Ecto neural progenitor cell (in vitro differentiated cells): ENCODE measurements around the gene ATG4B.
A peak's percentile ranks its signal among the peaks of the same experiment; 100 is the strongest.

ENCODE experiments used
- DNase-seq: peaks from one replicate; pipeline ENCODE4 v3.0.0-alpha.2; 2018; ENCODE audit warnings: low spot score

Gene ATG4B

DNA sequence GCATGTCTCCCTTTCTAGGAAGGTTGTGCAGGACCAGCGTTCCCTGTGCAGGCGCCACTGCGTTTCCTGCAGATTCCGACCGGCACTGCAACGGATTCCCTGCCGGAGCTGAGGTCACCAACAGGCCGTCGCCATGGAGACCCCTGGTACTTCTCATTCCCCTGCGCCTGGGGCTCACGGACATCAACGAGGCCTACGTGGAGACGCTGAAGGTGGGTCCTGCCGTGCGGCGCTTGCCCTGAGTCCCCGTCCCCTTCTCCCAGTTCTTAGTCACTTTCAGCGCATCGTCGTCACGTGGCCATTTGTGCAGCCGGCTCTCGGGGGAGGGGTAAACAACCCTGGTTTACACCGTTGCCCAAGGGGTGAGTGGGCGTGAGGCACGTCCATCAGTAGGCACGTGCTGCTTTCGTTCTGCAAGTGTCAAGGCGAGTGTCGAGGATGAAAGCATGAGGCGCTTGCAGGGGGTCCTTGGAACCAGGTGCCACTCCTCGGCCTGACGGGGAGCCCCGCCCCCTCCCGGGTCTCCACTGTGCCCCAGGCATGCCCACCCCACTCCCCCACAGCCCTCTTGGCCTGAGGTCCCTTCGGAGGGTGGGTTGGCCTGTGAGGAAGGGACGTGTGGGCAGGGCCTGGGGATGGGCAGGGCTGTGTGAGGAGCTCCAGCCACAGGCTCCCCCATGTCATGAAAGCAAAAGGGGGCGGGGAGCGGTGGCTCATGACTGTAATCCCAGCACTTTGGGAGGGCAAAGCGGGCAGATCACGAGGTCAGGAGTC lies 29.3 kb downstream of the ATG4B start:
- peak; percentile 74 for DNase-seq

DNA sequence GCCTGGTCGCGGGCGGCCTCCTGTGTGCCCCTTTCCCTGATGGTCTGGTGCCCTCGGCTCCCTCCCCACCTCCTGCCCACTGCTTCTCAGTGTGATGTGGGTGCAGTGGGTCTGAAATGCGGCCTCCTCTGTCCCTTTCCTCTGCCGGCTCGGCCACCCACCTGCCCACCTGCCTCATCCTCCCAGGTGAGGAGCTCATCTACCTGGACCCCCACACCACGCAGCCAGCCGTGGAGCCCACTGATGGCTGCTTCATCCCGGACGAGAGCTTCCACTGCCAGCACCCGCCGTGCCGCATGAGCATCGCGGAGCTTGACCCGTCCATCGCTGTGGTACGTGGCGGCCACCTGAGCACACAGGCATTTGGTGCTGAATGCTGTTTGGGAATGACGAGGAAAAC lies 30.9 kb downstream of the ATG4B start:
- DNase-seq, result no peak

GRCh38 chr2:241668839-241669238 lies 31.3 kb downstream of the ATG4B start:
- no peak for DNase-seq

DNA sequence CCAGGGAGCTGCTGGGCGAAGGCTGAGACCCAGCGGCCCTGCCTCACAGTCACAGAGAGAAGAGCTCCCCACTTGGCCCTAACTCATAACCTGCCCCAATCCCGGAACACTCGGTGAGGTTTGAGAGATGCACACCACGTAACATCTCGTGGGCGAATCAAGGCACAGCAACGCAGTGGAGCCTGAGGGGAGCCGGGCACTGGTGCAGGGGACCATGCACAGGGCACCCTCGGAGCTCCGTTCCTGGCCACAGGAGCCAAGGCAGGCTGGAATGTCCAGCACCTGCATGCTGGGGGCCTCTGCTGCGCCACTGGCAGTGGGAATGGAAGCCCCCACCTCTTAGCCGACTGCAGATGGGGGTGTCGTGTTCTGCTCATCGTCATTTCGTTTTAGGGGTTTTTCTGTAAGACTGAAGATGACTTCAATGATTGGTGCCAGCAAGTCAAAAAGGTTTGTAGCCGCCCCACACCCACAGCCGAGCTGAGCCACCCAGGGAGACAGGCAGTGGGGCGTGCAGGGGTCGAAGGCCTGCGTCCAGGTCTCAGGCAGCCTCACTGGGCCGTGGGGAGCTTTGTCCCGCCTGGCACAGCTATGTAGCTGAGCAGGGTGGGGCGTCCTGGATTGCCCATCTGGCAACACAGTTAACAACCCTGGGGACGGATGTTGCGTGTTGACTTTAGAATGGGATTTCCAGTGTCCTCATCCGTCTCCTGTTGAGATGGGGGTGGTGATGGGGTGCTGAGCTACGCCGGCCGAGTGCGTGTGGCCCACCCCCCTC lies 33.0 kb downstream of the ATG4B start:
- no peak for DNase-seq

GRCh38 chr2:241671457-241672240 lies 34.2 kb downstream of the ATG4B start:
- DNase-seq, result no peak

- DNase-seq, result no peak
These were observed 35.0 kb downstream of the ATG4B start for GRCh38 chr2:241672243-241673188.

GRCh38 chr2:241673189-241673663 lies 35.7 kb downstream of the ATG4B start:
- DNase-seq, result no peak

DNA sequence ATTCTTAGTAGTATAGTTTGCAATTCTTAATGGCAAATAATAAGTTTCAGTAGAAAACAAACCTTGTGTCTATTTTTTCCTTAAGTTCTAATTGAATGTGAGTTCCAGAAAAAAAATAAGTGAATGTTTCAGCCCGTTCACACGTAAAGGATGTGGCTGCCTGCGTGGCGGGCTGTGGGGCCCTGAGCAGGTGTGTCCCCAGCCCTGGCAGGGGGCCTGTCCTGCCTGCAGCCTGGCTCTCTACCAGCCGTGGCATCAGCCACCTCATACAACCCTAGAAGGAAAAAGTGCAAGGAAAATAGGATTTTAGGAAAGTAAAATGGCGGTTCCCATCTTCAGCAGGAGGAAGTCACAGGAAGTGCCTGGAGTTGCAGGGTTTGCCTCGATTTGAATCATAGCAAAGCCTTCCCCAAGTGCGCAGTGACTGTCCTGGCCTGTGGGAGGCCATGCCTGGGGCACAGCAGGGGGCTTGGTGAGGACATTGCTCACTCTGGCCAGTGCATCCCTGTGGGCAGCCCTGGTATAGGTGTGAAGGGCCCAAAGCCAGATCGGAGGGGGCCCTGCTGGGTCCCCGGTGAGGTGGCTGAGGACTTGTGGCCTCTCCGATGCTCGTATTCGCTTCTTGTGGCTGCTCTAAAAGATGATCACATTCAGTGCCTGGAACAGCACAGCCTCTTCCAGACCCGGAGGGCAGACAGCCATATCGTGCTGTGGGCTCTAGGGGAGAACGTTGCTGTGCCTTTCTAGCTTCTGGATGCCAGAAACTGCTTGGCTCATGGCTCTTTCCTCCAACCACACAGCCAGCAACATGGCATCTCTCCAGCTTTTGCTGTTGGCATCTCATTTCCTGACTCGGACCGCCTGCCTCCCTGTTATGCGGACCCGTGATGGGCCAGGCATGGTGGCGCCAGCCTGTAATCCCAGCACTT lies 36.6 kb downstream of the ATG4B start:
- DNase-seq, result no peak

- no peak for DNase-seq
These were observed 38.4 kb downstream of the ATG4B start for GRCh38 chr2:241675885-241676284.

- no peak for DNase-seq
These were observed 39.2 kb downstream of the ATG4B start for GRCh38 chr2:241676665-241677064.

DNA sequence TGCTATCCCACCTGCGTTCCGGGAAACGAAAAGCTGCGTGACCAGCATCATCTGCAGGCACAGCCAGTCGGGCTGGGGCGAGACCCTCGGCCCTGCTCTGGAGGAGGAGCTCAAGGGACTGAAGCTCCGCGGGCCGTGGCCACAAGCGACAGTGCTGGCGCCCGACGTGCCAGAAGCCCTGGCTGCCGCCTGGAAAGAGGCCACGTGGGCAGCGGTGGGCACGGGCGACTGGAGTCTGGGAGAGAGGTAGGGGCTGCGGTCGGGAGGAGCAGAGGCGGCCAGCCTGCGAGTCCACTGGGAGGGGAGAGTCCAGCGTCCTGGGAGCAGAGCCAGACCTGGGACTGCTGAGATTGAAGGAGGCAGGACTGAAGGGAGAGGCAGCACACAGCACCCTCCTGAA lies 39.9 kb downstream of the ATG4B start:
- no peak for DNase-seq

DNA sequence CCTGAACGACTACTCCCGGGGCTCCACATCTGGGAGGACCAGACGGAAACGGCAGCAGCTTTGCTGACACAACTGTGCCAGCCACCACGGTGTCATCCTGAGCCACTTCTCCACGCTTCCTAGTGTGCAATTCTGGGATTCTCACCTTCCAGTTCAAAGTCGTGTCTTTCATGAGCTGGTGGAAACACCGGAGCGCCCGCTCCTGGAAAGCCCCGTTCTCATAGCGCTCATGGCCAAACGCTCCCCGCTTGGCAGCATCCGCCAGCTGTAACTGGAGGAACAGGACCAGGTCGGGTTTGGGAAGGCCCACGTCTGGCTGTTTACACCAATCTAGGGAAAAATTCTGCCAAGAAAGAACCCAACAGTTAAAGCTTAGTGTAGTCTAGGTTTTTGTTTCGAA lies 40.8 kb downstream of the ATG4B start:
- DNase-seq, result no peak

DNA sequence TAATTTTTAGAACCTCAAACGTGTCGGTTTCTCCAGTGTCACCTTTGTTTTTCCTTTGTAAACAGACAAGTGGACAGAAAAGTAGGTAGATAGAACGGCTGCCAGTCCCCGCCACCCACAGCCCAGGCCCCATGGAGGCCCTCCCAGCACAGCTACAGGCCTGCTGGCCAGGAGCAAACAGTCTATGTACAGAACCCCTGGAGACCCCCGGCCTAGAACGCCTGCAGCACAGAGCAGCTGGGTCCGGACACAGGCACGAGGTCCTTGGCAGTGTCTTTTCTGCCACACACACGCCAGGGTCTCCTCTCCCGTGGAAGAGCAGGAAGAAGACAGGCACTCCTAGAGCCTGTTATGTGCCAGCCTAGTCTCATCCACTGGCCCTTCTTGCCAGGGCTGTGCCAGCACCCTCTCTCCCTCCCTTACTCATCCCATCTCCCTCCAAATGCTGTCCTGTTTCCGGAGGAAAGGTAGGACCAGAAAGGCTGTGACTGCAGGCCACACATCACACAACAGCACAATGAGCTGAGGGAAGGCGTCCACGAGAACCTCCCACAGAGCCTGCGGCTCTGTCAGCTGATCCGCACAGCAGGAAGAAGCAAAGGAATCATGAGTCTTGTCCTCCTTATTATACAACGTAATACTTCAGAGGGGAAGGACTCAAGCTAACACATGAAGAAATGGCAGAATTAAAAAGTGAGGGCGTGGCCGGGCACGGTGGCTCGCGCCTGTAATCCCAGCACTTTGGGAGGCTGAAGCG lies 41.5 kb downstream of the ATG4B start:
- no peak for DNase-seq

- DNase-seq, result no peak
These were observed 42.6 kb downstream of the ATG4B start for GRCh38 chr2:241680044-241680443.

GRCh38 chr2:241680827-241681599 lies 43.5 kb downstream of the ATG4B start:
- no peak for DNase-seq

DNA sequence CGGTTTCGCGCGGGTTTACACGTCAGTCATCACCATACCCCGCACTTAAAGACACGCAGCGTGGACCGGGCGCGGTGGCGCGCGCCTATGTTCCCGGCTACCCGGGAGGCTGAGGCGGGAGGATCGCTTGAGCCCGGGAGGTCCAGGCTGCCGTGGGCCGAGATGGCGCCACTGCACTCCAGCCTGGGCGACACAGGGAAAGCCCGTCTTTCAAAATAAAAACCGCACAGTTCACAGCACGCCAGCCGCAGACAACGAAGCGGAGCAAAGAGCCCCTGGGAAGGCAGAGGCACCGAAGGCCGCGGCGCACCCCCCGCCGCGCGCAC lies 48.8 kb downstream of the ATG4B start:
- no peak for DNase-seq

- peak; percentile 96 for DNase-seq
These were observed 49.3 kb downstream of the ATG4B start, which contains the start of gene DTYMK for GRCh38 chr2:241686650-241687425. DTYMK (minus strand) TSS chr2:241686815; CDS start chr2:241686783, 32 bp downstream.

DNA sequence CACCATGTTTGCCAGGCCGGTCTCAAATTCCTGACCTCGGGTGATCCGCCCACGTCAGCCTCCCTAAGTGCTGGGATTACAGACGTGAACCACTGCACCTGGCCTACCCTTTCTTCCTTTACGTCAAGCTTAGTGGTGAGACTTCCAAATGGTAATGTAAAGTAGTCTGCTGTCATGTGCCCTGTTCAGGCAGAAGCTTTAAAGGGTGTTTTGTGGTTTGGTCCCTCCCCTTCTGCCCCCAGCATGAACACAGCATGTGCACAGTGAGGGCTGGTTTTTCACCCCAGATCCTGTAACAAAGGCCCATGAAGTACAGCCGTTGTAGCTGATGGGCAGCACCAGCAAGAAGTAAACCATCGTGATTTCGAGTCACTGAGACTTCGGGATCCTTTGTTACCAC lies 51.8 kb downstream of the ATG4B start:
- no peak for DNase-seq
